Thymus (tissue), 14 donors: ENCODE data around the gene LDOC1. TPM values are rescaled to one million over a fixed set of nuclear protein-coding genes. Genes with fewer than 3 reads are reported as not detected.
"Not testable (repeated sequence)": the region's sequence is repeated elsewhere in the genome, so short reads cannot be mapped to it uniquely, and the experiment has no call there.

Source experiments
- DNase-seq, 9 donors: peaks; one replicate each; pipeline ENCODE4 v3.0.0-alpha.2; 2013; ENCODE audit warnings: low spot score in 9 of 9, low read depth in 6 of 9, missing footprints in 1 of 9
- H3K27ac ChIP-seq, 2 donors: one replicate each; pipeline ENCODE4 v1.5.1; 2013; ENCODE audit warnings: control low read depth in 1 of 2, low read depth in 1 of 2, low read length in 1 of 2, mild to moderate bottlenecking in 1 of 2, moderate library complexity in 1 of 2
- H3K27me3 ChIP-seq, 2 donors: one replicate each; pipeline ENCODE4 v1.5.1; 2013; ENCODE audit warnings: low read length in 1 of 2; ENCODE audit not compliant: control insufficient read depth in 2 of 2, insufficient read depth in 1 of 2
- H3K36me3 ChIP-seq, 2 donors: one replicate each; pipeline ENCODE4 v1.5.1; 2013; ENCODE audit warnings: low read length in 1 of 2, mild to moderate bottlenecking in 1 of 2, moderate library complexity in 1 of 2; ENCODE audit not compliant: control insufficient read depth in 2 of 2, insufficient read depth in 2 of 2
- H3K4me1 ChIP-seq, 2 donors: one replicate each; pipeline ENCODE4 v1.5.1; 2013; ENCODE audit warnings: low read length in 2 of 2; ENCODE audit not compliant: control insufficient read depth in 2 of 2, insufficient read depth in 2 of 2
- H3K4me3 ChIP-seq, 2 donors: one replicate each; pipeline ENCODE4 v1.5.1; 2013; ENCODE audit warnings: low read length in 2 of 2, control low read depth in 1 of 2, mild to moderate bottlenecking in 1 of 2
- H3K9me3 ChIP-seq, 2 donors: one replicate each; pipeline ENCODE4 v1.5.1; 2013; ENCODE audit warnings: low read length in 1 of 2, mild to moderate bottlenecking in 1 of 2; ENCODE audit not compliant: control insufficient read depth in 2 of 2, insufficient read depth in 1 of 2
- WGBS: extraction: QIAGEN DNeasy Blood & Tissue Kit; methylation state at CpG from one replicate; pipeline ENCODE4 v1.1.7; 2013; 5-methylcytosine and 5-hydroxymethylcytosine counted together
- long read RNA-seq, 10 donors: transcript quantifications; one replicate each; lab custom pipeline, GENCODE V29; 2026
- polyA plus RNA-seq: library from polyadenylated mRNA; stranded (reverse); fragments of 200-250 nt; gene quantifications from one replicate; pipeline ENCODE4 v1.2.3, GENCODE V29; 2013
- total RNA-seq: library from RNA; stranded (reverse); fragments of 120-200 nt; gene quantifications from one replicate; pipeline ENCODE4 v1.2.4, GENCODE V29; 2013
- donor health status: healthy.

The LDOC1 gene
- total RNA-seq (1.8 TPM), polyA plus RNA-seq (31.3 TPM)
- long read RNA-seq, donor 1 = 0 reads
- long read RNA-seq, donor 2, transcript LDOC1-201 (1 exons, 1,381 nt) = major isoform, 28 of 28 reads
- long read RNA-seq, donor 2, partial matches to known transcripts = 0 of 28 reads
- long read RNA-seq, donor 2, other reads (novel, unspliced or antisense) = 0 of 28 reads
- long read RNA-seq, donor 3, transcript LDOC1-201 (1 exons, 1,381 nt) = major isoform, 20 of 21 reads
- long read RNA-seq, donor 3, partial matches to known transcripts = 0 of 21 reads
- long read RNA-seq, donor 3, other reads (novel, unspliced or antisense) = 0 of 21 reads
- long read RNA-seq, donor 4, transcript LDOC1-201 (1 exons, 1,381 nt) = major isoform, 22 of 22 reads
- long read RNA-seq, donor 4, partial matches to known transcripts = 0 of 22 reads
- long read RNA-seq, donor 4, other reads (novel, unspliced or antisense) = 0 of 22 reads
- long read RNA-seq, donor 5, transcript LDOC1-201 (1 exons, 1,381 nt) = major isoform, 35 of 37 reads
- long read RNA-seq, donor 5, partial matches to known transcripts = 0 of 37 reads
- long read RNA-seq, donor 5, other reads (novel, unspliced or antisense) = 0 of 37 reads
- long read RNA-seq, donor 6, transcript LDOC1-201 (1 exons, 1,381 nt) = major isoform, 15 of 15 reads
- long read RNA-seq, donor 6, partial matches to known transcripts = 0 of 15 reads
- long read RNA-seq, donor 6, other reads (novel, unspliced or antisense) = 0 of 15 reads
- long read RNA-seq, donor 7, transcript LDOC1-201 (1 exons, 1,381 nt) = major isoform, 11 of 11 reads
- long read RNA-seq, donor 7, partial matches to known transcripts = 0 of 11 reads
- long read RNA-seq, donor 7, other reads (novel, unspliced or antisense) = 0 of 11 reads
- long read RNA-seq, donor 8, transcript LDOC1-201 (1 exons, 1,381 nt) = major isoform, 15 of 15 reads
- long read RNA-seq, donor 8, partial matches to known transcripts = 0 of 15 reads
- long read RNA-seq, donor 8, other reads (novel, unspliced or antisense) = 0 of 15 reads
- long read RNA-seq, donor 9, transcript LDOC1-201 (1 exons, 1,381 nt) = major isoform, 7 of 8 reads
- long read RNA-seq, donor 9, partial matches to known transcripts = 0 of 8 reads
- long read RNA-seq, donor 9, other reads (novel, unspliced or antisense) = 0 of 8 reads
- long read RNA-seq, donor 10, transcript LDOC1-201 (1 exons, 1,381 nt) = major isoform, 24 of 24 reads
- long read RNA-seq, donor 10, partial matches to known transcripts = 0 of 24 reads
- long read RNA-seq, donor 10, other reads (novel, unspliced or antisense) = 0 of 24 reads

- H3K4me1 ChIP-seq = peaks cover 0 to 2% of the 10 kb centered on the region in 2 donors
- peak in 4 of 9 donors; percentile 6 to 18 (median 8) for DNase-seq
- H3K4me3 ChIP-seq = peak within 1 kb of the TSS; percentile 39
- peaks cover 0 to 7% of the 10 kb centered on the region in 2 donors for H3K27me3 ChIP-seq
- no peaks in the 10 kb centered on the region for H3K9me3 ChIP-seq
- WGBS = 3% methylated on average over 83 of the region's 83 CpGs
- H3K36me3 ChIP-seq = no peaks in the 10 kb centered on the region
- peak within 1 kb of the TSS in 1 of 2 donors; percentile 4 for H3K27ac ChIP-seq
These were observed at the start of gene LDOC1 for GRCh38 chrX:141176586-141177451. LDOC1 (minus strand) TSS chrX:141177129; CDS start chrX:141177021, 108 bp downstream.

DNA sequence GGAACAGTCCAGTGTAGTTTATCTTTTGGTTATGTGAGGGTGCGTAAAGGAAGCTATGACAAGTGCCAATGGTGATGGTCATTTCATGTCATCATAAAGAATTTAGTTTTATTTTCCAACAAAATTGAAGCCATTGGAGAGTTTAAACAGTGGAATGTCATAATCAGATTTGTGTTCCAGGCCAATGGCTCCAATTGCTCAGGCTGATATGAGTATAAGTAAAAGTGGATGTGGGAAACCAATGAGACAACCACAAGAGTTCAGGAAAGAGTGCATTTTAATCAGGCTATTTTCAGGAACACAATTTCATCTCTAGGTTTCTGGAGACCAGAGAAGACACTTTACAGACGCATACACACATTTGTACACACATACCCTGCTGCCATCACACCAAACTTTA lies 44.7 kb upstream of the LDOC1 start:
- no peaks in the 10 kb centered on the region for H3K9me3 ChIP-seq
- H3K27me3 ChIP-seq = no peaks in the 10 kb centered on the region
- H3K4me1 ChIP-seq = no peaks in the 10 kb centered on the region
- 94% methylated on average over 2 of the region's 2 CpGs for WGBS
- no peak for DNase-seq
- no peak overlapping the region for H3K4me3 ChIP-seq
- H3K36me3 ChIP-seq = no peaks in the 10 kb centered on the region
- H3K27ac ChIP-seq = no peak overlapping the region

GRCh38 chrX:141220342-141221008 lies 43.5 kb upstream of the LDOC1 start:
- Histone ChIP-seq H3K4me3 (no peak overlapping the region), H3K9me3 (no peaks in the 10 kb centered on the region), H3K4me1 (no peaks in the 10 kb centered on the region), H3K27ac (no peak overlapping the region), H3K27me3 (no peaks in the 10 kb centered on the region), H3K36me3 (no peaks in the 10 kb centered on the region)
- WGBS = 85% methylated on average over 3 of the region's 3 CpGs
- no peak for DNase-seq

GRCh38 chrX:141214196-141214595 lies 37.3 kb upstream of the LDOC1 start:
- Histone ChIP-seq H3K36me3 (no peaks in the 10 kb centered on the region), H3K27me3 (no peaks in the 10 kb centered on the region), H3K27ac (no peak overlapping the region), H3K9me3 (no peaks in the 10 kb centered on the region), H3K4me3 (no peak overlapping the region), H3K4me1 (no peaks in the 10 kb centered on the region)
- no peak for DNase-seq
- WGBS = 91% methylated on average over 1 of the region's 1 CpG

DNA sequence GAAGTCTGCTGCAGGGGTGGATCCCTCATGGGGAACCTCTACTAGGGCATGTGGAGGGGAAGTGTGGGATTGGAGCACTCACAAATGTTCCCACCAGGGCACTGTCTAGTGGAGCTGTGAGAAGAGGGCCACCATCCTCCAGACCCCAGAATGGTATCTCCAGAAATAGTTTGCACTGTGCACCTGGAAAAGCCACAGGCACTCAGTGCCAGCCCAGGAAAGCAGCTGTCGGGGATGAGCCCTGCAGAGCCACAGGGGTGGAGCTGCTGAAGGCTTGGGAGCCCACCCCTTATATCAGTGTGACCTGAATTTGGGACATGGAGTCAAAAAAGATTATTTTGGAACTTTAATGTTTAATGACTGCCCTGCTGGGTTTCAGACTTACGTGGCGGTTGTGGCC lies 25.0 kb upstream of the LDOC1 start:
- no peak for DNase-seq
- H3K4me1 ChIP-seq = no peaks in the 10 kb centered on the region
- no peak overlapping the region for H3K4me3 ChIP-seq
- H3K27me3 ChIP-seq = no peaks in the 10 kb centered on the region
- H3K27ac ChIP-seq = no peak overlapping the region
- H3K9me3 ChIP-seq = peaks cover 0 to 3% of the 10 kb centered on the region in 2 donors
- no peaks in the 10 kb centered on the region for H3K36me3 ChIP-seq
- 92% methylated on average over 3 of the region's 3 CpGs for WGBS

DNA sequence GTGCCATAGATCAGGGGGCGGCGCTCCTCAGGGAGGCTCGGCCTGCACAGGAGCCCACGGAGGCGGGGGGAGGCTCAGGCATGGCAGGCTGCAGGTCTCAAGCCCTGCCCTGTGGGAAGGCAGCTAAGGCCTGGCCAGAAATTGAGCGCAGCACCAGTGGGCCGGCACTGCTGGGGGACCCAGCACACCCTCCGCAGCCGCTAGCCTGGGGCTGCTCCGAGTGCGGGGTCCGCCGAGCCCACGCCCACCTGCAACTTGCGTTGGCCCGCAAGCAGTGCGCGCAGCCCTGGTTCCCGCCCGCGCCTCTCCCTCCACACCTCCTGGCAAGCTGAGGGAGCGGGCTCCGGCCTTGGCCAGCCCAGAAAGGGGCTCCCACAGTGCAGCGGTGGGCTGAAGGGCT lies 11.6 kb upstream of the LDOC1 start:
- DNase-seq, H3K4me1 ChIP-seq, H3K27ac ChIP-seq, H3K27me3 ChIP-seq, H3K4me3 ChIP-seq, H3K36me3 ChIP-seq, H3K9me3 ChIP-seq: not testable (repeated sequence)
- 96% methylated on average over 24 of the region's 24 CpGs for WGBS

DNA sequence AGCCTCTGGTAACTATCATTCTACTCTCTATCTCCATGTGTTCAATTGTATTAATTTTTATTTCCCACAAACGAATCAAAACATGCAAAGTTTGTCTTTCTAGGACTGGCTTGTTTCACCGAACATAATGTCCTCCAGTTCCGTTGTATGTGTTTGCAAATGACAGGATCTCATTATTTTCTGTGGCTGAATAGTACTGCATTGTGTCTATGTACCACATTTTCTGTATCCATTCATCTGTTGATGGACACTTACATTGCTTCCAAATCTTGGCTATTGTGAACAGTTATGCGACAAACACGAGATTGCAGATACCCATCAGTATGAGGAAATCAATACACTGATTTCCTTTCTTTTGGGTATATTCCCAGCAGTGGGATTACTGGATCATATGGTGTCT lies 8.4 kb upstream of the LDOC1 start:
- Histone ChIP-seq H3K4me1 (no peaks in the 10 kb centered on the region), H3K9me3 (no peaks in the 10 kb centered on the region), H3K4me3 (no peak overlapping the region), H3K27me3 (no peaks in the 10 kb centered on the region), H3K36me3 (no peaks in the 10 kb centered on the region), H3K27ac (no peak overlapping the region)
- no peak for DNase-seq
- WGBS = 94% methylated on average over 5 of the region's 5 CpGs

DNA sequence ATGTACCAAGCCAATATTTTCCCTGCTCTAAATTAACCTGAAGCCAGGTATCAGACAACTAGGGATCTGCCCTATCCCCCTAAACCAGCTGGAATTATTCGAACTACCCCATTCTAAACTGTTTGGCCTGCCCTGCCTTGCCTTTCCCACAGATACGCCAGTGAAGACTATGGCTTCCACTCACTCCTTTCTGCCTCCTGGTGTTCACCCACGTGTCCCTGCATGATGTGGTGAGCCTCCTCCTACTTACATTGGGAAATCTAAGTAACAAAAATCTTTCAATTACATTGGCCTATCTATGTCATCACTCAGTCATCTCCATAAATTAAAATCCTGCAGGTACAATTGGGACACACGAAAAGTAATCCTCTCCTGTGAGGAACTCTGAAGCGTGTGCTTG lies 6.1 kb upstream of the LDOC1 start:
- 88% methylated on average over 5 of the region's 5 CpGs for WGBS

More for the DNA sequence above, 6.1 kb upstream of the LDOC1 start:
- Histone ChIP-seq H3K4me3 (no peak overlapping the region), H3K27me3 (no peaks in the 10 kb centered on the region), H3K36me3 (no peaks in the 10 kb centered on the region), H3K4me1 (no peaks in the 10 kb centered on the region), H3K27ac (no peak overlapping the region), H3K9me3 (no peaks in the 10 kb centered on the region)
- DNase-seq = no peak
